MCF 10A (cell line): ENCODE data around the gene NECTIN1. TPM values are rescaled to one million over a fixed set of nuclear protein-coding genes. Genes with fewer than 3 reads are reported as not detected.

Experiments
- BruUV-seq: library from RNA; stranded (reverse); fragments of 400-500 nt; replicated peaks from 2 replicates; lab custom pipeline; 2021; lab: Mats Ljungman, UMichigan
- CTCF ChIA-PET: fragments of 300-600 bp; sonication (Branson Sonifier 250); formaldehyde crosslinking; extraction: SDS; loops from one replicate; lab custom pipeline; 2021; ENCODE audit warnings: antibody characterized with exemption, inconsistent platforms; lab: Yijun Ruan, JAX
- POLR2A ChIA-PET: fragments of 300-600, 350-650 bp; sonication (Branson Sonifier 250); formaldehyde crosslinking; extraction: SDS; loops from one replicate; lab custom pipeline; 2020; ENCODE audit warnings: antibody characterized with exemption, inconsistent platforms; lab: Yijun Ruan, JAX
- DNase-seq: peaks from one replicate; pipeline ENCODE4 v3.0.0-alpha.2; 2018; ENCODE audit not compliant: unreplicated experiment
- H3K27ac Mint-ChIP-seq: one replicate; pipeline ENCODE4 v1.8.0; 2022; ENCODE audit warnings: mild to moderate bottlenecking, low read depth, mixed read lengths; ENCODE audit not compliant: unreplicated experiment
- H3K27me3 Mint-ChIP-seq: one replicate; pipeline ENCODE4 v1.8.0; 2022; ENCODE audit warnings: mixed read lengths; ENCODE audit not compliant: insufficient read depth, unreplicated experiment
- H3K36me3 Mint-ChIP-seq: one replicate; pipeline ENCODE4 v1.8.0; 2022; ENCODE audit warnings: mild to moderate bottlenecking, moderate library complexity, mixed read lengths; ENCODE audit not compliant: insufficient read depth, unreplicated experiment
- H3K4me1 Mint-ChIP-seq: one replicate; pipeline ENCODE4 v1.8.0; 2022; ENCODE audit warnings: mixed read lengths; ENCODE audit not compliant: insufficient read depth, unreplicated experiment
- H3K4me3 Mint-ChIP-seq: one replicate; pipeline ENCODE4 v1.8.0; 2022; ENCODE audit warnings: mild to moderate bottlenecking, moderate library complexity, mixed read lengths; ENCODE audit not compliant: unreplicated experiment
- H3K9me3 Mint-ChIP-seq: one replicate; pipeline ENCODE4 v1.8.0; 2022; ENCODE audit warnings: mixed read lengths; ENCODE audit not compliant: unreplicated experiment
- CTCF ChIP-seq: fragments of 200-600 bp; IDR thresholded peaks from one replicate; pipeline ENCODE4 v1.8.0; 2022; ENCODE audit warnings: antibody characterized with exemption, mild to moderate bottlenecking; ENCODE audit not compliant: unreplicated experiment
- intact Hi-C: fragments of 100-400 bp; cut with micrococcal nuclease; formaldehyde crosslinking; loops from 2 replicates; pipeline ENCODE4 v1.14.1; 2022
- total RNA-seq: library from RNA; stranded (reverse); gene quantifications from 2 replicates; pipeline ENCODE4 v1.2.3, GENCODE V29; 2022

NECTIN1 gene
- total RNA-seq, 1 experiment from 2014 or later = 59.2 TPM

DNA sequence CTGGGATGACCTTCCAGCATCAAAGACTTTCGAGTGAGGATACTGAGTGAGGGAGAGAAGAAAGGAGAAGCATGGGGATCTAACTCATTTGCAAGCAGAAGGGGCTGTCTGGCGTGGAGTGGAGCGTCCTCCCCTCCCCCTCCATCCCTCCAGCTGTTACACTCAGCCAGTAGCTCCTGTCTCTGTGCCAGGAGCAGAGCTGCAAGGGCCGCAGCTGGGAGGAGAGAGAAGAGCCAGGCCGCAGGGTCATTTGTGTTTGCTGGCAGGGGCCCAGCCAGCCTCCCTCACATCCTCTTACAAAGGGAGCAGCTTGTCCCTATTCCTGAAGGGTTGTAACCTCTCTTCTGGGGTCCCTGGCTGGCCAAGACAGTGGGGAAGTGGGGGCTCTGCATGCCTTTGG, 57.9 kb downstream of the NECTIN1 start:
- H3K36me3 Mint-ChIP-seq = peaks cover 16% of the 10 kb centered on the region
- DNase-seq = no peak

DNA sequence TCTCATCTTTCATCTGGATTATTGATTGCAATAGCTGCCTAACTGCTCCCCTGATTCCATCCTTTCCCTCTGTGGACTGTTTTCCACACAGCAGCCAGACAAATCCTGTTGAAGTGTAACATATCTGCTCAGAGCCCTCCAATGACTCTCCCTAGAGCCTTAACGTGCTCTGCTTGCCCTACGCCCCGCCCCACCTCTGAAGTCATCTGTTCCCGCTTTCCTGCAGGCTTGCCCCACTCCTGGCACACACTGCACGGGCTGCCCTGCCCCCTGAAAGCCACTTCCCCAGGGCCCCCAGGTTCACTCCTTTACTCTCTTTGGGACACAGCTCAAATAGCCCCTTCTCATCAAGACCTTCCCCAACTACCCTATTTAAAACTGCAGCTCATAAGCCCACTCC, 59.5 kb downstream of the NECTIN1 start:
- H3K4me1 Mint-ChIP-seq = peaks cover 14% of the 10 kb centered on the region
- no TSS peak for BruUV-seq

More for the DNA sequence above, 57.9 kb downstream of the NECTIN1 start:
- intact Hi-C loops = no loop called here
- Mint-ChIP-seq H3K9me3 (no peaks in the 10 kb centered on the region), H3K27me3 (no peaks in the 10 kb centered on the region), H3K4me1 (peaks cover 11% of the 10 kb centered on the region), H3K4me3 (no peak overlapping the region), H3K27ac (no peak overlapping the region)
- no peak for TF ChIP-seq CTCF
- no TSS peak for BruUV-seq
- CTCF ChIA-PET = interaction anchor here (4.9 kb wide), 1 partner anchor 58 kb away, joined by 26 read pairs; the partner anchor contains the start of gene NECTIN1
- POLR2A ChIA-PET = interaction anchor here (1.4 kb wide), 1 partner anchor 58 kb away, joined by 4 read pairs; the partner anchor contains the start of gene NECTIN1

DNA sequence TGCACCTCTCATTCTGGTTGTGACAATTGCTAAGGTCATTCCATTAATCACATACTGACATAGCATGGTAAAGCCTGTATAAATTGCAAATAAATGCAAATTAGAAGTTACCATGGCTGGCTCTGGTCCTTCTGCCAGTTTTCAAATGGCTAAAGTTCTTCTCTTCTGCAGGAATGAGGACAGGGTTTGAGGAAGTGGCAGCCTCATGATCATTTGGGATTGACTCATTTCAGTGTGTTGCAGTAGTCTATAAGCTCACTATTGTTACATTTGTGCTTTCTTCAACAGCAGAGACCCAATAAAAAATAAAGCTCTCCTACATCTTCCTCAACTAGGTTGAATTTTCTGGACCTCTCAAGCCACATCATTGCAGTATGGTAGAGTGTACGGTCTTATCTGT, 60.3 kb downstream of the NECTIN1 start:
- Mint-ChIP-seq H3K4me3 (no peak overlapping the region), H3K9me3 (no peaks in the 10 kb centered on the region), H3K36me3 (peaks cover 2% of the 10 kb centered on the region), H3K4me1 (peaks cover 14% of the 10 kb centered on the region), H3K27ac (no peak overlapping the region), H3K27me3 (no peaks in the 10 kb centered on the region)
- BruUV-seq = no TSS peak
- DNase-seq = no peak
- TF ChIP-seq CTCF = no peak
- ChIA-PET POLR2A (interaction anchor here (0.6 kb wide), 1 partner anchor 451 kb away, joined by 3 read pairs; no protein-coding TSS in a partner anchor), CTCF (interaction anchor here (0.6 to 2.5 kb wide), 6 partner anchors 15 to 440 kb away, joined by 3 to 13 read pairs (median 4); partner anchors contain the start of gene NECTIN1)
- intact Hi-C loops = no loop called here

More for the DNA sequence above, 59.5 kb downstream of the NECTIN1 start:
- ChIA-PET POLR2A (interaction anchor here (0.6 to 1.3 kb wide), 2 partner anchors 22 to 37 kb away, joined by 3 to 4 read pairs; no protein-coding TSS in a partner anchor), CTCF (interaction anchor here (0.6 to 2.5 kb wide), 8 partner anchors 14 to 439 kb away, joined by 3 to 13 read pairs (median 3); partner anchors contain the start of gene NECTIN1)
- Mint-ChIP-seq H3K4me3 (no peak overlapping the region), H3K27ac (no peak overlapping the region), H3K36me3 (peaks cover 10% of the 10 kb centered on the region), H3K9me3 (no peaks in the 10 kb centered on the region), H3K27me3 (no peaks in the 10 kb centered on the region)
- DNase-seq = no peak
- intact Hi-C loops = no loop called here
- no peak for TF ChIP-seq CTCF

DNA sequence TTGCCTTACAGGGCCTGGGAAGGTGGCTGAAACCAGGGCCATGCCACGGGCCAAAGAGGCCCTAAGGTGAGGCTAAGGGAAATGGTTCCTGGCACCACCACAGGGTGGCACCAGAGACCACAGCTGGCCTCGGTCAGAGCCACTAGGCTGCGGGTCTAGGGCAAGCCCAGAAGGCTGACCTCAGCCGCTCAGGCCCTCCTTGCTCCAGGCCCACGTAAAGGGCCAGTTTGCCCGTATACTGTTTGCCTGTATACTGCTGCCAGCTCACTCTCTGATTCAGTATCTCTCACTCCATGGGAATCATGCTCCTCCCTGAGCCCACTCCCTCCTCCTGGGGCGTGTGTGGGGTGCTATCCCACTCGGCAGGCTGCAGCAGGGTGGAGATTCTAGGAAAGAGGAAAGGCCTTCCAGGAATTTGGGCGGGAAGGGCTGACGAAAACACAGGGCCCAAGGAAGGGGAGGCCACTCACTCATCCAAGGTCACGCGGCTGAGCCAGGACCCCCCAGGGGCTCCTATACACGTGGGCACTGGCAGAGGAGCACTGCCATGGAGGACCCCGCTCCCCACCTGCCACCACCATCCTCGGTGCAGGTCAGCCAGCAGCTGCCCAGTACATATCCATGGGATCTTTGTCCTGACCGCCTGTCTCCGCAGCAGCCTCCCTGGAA, 62.4 kb downstream of the NECTIN1 start:
- no peaks in the 10 kb centered on the region for H3K9me3 Mint-ChIP-seq
- H3K4me3 Mint-ChIP-seq = no peak overlapping the region
- H3K4me1 Mint-ChIP-seq = peaks cover 14% of the 10 kb centered on the region
- peaks cover 9% of the 10 kb centered on the region for H3K36me3 Mint-ChIP-seq
- no peaks in the 10 kb centered on the region for H3K27me3 Mint-ChIP-seq
- POLR2A ChIA-PET = interaction anchor here (0.6 to 1.0 kb wide), 4 partner anchors 62 to 442 kb away, joined by 3 to 4 read pairs (median 4); partner anchors contain the start of gene NECTIN1
- peak; percentile 98 for TF ChIP-seq CTCF
- intact Hi-C loops = loop anchor here (1.0 kb wide), 6 partner anchors 30 to 503 kb away; partner anchors contain the start of gene NECTIN1
- peak; percentile 78 for DNase-seq
- no TSS peak for BruUV-seq
- CTCF ChIA-PET = interaction anchor here (0.5 to 3.8 kb wide), 14 partner anchors 18 to 447 kb away, joined by 3 to 26 read pairs (median 3); partner anchors contain the start of gene NECTIN1
- no peak overlapping the region for H3K27ac Mint-ChIP-seq
